Neuronal stem cell (in vitro differentiated cells): ENCODE data around the gene TRAPPC3. TPM values are rescaled to one million over a fixed set of nuclear protein-coding genes. Genes with fewer than 3 reads are reported as not detected.
A peak's percentile ranks its signal among the peaks of the same experiment; 100 is the strongest.
"Not testable (repeated sequence)": the region's sequence is repeated elsewhere in the genome, so short reads cannot be mapped to it uniquely, and the experiment has no call there.

Source experiments
- DNase-seq: peaks from one replicate; pipeline ENCODE4 v3.0.0-alpha.2; 2013; ENCODE audit warnings: low spot score
- H2AFZ ChIP-seq: one replicate; pipeline ENCODE4 v1.6.1; 2013; ENCODE audit warnings: mild to moderate bottlenecking, low read length, inconsistent platforms
- H2AK5ac ChIP-seq: 2 replicates; pipeline ENCODE4 v1.6.1; 2013; ENCODE audit warnings: low read depth, mild to moderate bottlenecking, inconsistent platforms, low read length, moderate library complexity, mixed read lengths
- H2BK120ac ChIP-seq: 2 replicates; pipeline ENCODE4 v1.6.1; 2013; ENCODE audit warnings: low read depth, mild to moderate bottlenecking, inconsistent platforms, low read length, moderate library complexity, mixed read lengths
- H2BK12ac ChIP-seq: one replicate; pipeline ENCODE4 v1.6.1; 2013; ENCODE audit warnings: low read length, inconsistent platforms
- H2BK15ac ChIP-seq: 2 replicates; pipeline ENCODE4 v1.6.1; 2013; ENCODE audit warnings: mild to moderate bottlenecking, low read length, inconsistent platforms, mixed read lengths
- H2BK5ac ChIP-seq: one replicate; pipeline ENCODE4 v1.6.1; 2013; ENCODE audit warnings: inconsistent platforms, mild to moderate bottlenecking, low read length, moderate library complexity
- H3K14ac ChIP-seq: one replicate; pipeline ENCODE4 v1.6.1; 2013; ENCODE audit warnings: low read length, inconsistent platforms
- H3K18ac ChIP-seq: 2 replicates; pipeline ENCODE4 v1.6.1; 2013; ENCODE audit warnings: low read length, inconsistent platforms
- H3K23ac ChIP-seq: 2 replicates; pipeline ENCODE4 v1.6.1; 2013; ENCODE audit warnings: low read depth, mild to moderate bottlenecking, mixed read lengths, low read length, inconsistent platforms; ENCODE audit not compliant: poor library complexity
- H3K27ac ChIP-seq: replicated peaks from 3 replicates; pipeline ENCODE4 v1.5.1; 2013; ENCODE audit warnings: low read length, inconsistent platforms
- H3K27me3 ChIP-seq, 3 experiments: 2 replicates each; pipeline ENCODE4 v1.6.1; 2013; ENCODE audit warnings: low read length in 3 of 3, mild to moderate bottlenecking in 2 of 3, inconsistent platforms in 1 of 3, low read depth in 1 of 3, mixed read lengths in 1 of 3, moderate library complexity in 1 of 3; ENCODE audit not compliant: control insufficient read depth in 3 of 3, insufficient read depth in 3 of 3
- H3K36me3 ChIP-seq, 2 donors: replicated peaks in 1 of 2; 2 replicates each; pipeline ENCODE4 v1.6.1; 2013; ENCODE audit warnings: low read length in 2 of 2; ENCODE audit not compliant: control insufficient read depth in 2 of 2, insufficient read depth in 2 of 2
- H3K4ac ChIP-seq: 2 replicates; pipeline ENCODE4 v1.6.1; 2013; ENCODE audit warnings: inconsistent platforms, mild to moderate bottlenecking, low read length, moderate library complexity
- H3K4me1 ChIP-seq, 2 donors: 1 replicate in 1 of 2; 2 replicates in 1 of 2; pipeline ENCODE4 v1.6.1; 2013; ENCODE audit warnings: low read length in 2 of 2, low read depth in 1 of 2; ENCODE audit not compliant: control insufficient read depth in 2 of 2, insufficient read depth in 1 of 2
- H3K4me2 ChIP-seq: one replicate; pipeline ENCODE4 v1.6.1; 2013; ENCODE audit warnings: mild to moderate bottlenecking, low read length, inconsistent platforms; ENCODE audit not compliant: insufficient read depth, poor library complexity, severe bottlenecking
- H3K4me3 ChIP-seq, 2 donors: 2 replicates each; pipeline ENCODE4 v1.5.1; 2013; ENCODE audit warnings: low read length in 2 of 2, mild to moderate bottlenecking in 2 of 2, inconsistent platforms in 1 of 2, moderate library complexity in 1 of 2
- H3K79me1 ChIP-seq: one replicate; pipeline ENCODE4 v1.6.1; 2013; ENCODE audit warnings: low read depth, mild to moderate bottlenecking, inconsistent platforms, low read length, moderate library complexity
- H3K9ac ChIP-seq: one replicate; pipeline ENCODE4 v1.6.1; 2013; ENCODE audit warnings: mild to moderate bottlenecking, low read depth, low read length, inconsistent platforms; ENCODE audit not compliant: poor library complexity
- H3K9me3 ChIP-seq, 2 donors: replicated peaks in 1 of 2; 2 replicates each; pipeline versions ENCODE3 to v1.6.1; 2013; ENCODE audit warnings: low read length in 2 of 2, mild to moderate bottlenecking in 2 of 2, inconsistent platforms in 1 of 2, low read depth in 1 of 2, mixed read lengths in 1 of 2, moderate library complexity in 1 of 2; ENCODE audit not compliant: control insufficient read depth in 2 of 2, insufficient read depth in 1 of 2
- H4K8ac ChIP-seq: one replicate; pipeline ENCODE4 v1.6.1; 2013; ENCODE audit warnings: low read depth, mild to moderate bottlenecking, inconsistent platforms, low read length, moderate library complexity
- H4K91ac ChIP-seq: one replicate; pipeline ENCODE4 v1.6.1; 2013; ENCODE audit warnings: low read length, low read depth, mild to moderate bottlenecking, inconsistent platforms; ENCODE audit not compliant: poor library complexity
- WGBS, 2 donors: extraction: QIAGEN DNeasy Blood & Tissue Kit; methylation state at CpG; one replicate each; pipeline ENCODE4 v1.1.7; 2013; ENCODE audit warnings: missing lambda C conversion rate in 2 of 2, mixed read lengths in 1 of 2; ENCODE audit not compliant: insufficient read length in 2 of 2, insufficient replicate concordance in 1 of 2; ENCODE audit errors: extremely low coverage in 2 of 2; 5-methylcytosine and 5-hydroxymethylcytosine counted together
- polyA plus RNA-seq, 2 experiments: library from polyadenylated mRNA; stranded (reverse); fragments of 200-250 nt; gene quantifications; one replicate each; pipeline ENCODE4 v1.2.3, GENCODE V29; 2013

TRAPPC3 gene
- polyA plus RNA-seq (2013, experiment 1 of 2) = 49.3 TPM
- polyA plus RNA-seq (2013, experiment 2 of 2) = 51.1 TPM

DNA sequence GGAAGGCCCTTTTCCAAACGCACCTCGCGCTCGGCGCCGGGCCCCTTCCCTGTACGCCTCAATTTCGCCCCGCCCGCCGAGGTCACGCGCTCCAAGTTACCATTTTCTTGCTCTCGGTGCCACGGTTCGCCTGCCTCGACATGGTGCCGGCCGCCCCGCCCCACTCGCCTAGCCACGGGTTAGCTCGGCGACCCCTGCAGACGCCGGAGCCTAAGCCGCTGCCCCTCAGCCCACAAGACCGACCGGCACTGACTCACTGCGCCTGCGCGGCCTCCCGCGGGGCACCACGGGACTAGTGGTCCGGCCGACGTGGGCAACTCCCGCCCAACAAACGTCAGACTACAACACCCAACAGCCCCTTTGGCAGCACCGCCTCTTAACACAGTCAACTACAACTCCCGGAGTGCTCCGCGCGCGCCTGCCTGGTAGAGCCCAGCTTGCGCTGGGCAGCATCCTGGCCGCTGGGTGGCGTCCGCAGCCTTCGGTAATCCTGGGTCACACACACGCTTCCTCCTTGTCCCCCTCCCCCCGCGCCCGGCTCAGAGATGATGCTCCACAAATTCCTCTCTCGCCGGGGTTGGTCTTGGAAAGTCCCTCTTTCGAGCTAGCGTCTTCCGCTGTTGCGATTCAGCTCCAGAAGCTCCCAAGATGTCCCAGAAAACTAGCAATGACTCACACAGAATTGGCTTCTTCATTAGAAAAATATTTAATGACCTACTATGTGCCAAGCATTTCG, at the start of gene TRAPPC3:
TSS of gene TRAPPC3 (minus strand) at position 250 of the 736 bp plus-strand sequence. CDS start at position 142, 108 bp downstream.
- DNase-seq = peak; percentile 100
- H3K14ac ChIP-seq = no peak within 1 kb of the TSS
- peak within 1 kb of the TSS; percentile 85 for H2AFZ ChIP-seq
- H3K4ac ChIP-seq = no peak within 1 kb of the TSS
- H3K4me2 ChIP-seq = peak within 1 kb of the TSS; percentile 60
- peaks cover 26 to 28% of the 10 kb centered on the region in 2 donors for H3K4me1 ChIP-seq
- H3K23ac ChIP-seq = peak within 1 kb of the TSS; percentile 83
- WGBS, 2 donors = no CpG with 5 or more reads among the region's 62 CpGs
- peak within 1 kb of the TSS; percentile 1 for H2BK15ac ChIP-seq
- peak within 1 kb of the TSS; percentile 83 for H3K9ac ChIP-seq
- H3K27me3 ChIP-seq = no peaks in the 10 kb centered on the region
- H4K91ac ChIP-seq = no peak within 1 kb of the TSS
- H2BK5ac ChIP-seq = no peak within 1 kb of the TSS
- H3K36me3 ChIP-seq = peaks cover 0 to 6% of the 10 kb centered on the region in 2 donors
- H2AK5ac ChIP-seq = no peak within 1 kb of the TSS
- peak within 1 kb of the TSS; percentile 79 for H3K27ac ChIP-seq
- H2BK12ac ChIP-seq = peak within 1 kb of the TSS; percentile 26
- H3K4me3 ChIP-seq = peak within 1 kb of the TSS; percentile 79 to 81
- H3K9me3 ChIP-seq = peaks cover 2 to 8% of the 10 kb centered on the region in 2 donors
- no peak within 1 kb of the TSS for H2BK120ac ChIP-seq
- H4K8ac ChIP-seq = no peak within 1 kb of the TSS
- H3K79me1 ChIP-seq = no peaks in the 10 kb centered on the region
- peak within 1 kb of the TSS; percentile 92 for H3K18ac ChIP-seq

DNA sequence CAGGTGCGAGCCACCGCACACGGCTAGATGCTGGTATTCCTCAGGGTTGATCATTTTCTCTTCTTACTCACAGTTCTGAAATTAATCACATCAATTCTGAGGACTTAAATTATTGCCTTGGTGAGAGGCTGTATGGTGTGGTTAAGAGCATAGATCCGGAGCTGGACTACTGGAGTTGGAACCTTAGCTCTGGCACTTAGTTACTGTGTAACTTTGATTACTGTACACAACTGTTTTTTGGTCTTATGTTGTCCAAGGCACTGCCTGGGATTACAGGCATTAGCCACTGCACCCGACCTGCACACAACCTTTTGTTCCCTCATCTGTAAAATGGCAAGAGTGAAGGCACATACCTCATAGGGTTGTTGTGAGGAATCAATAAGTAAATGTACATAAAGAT, 49.4 kb upstream of the TRAPPC3 start:
- H2AK5ac ChIP-seq = no peak overlapping the region
- H3K9ac ChIP-seq = no peak overlapping the region
- no peak overlapping the region for H3K4ac ChIP-seq
- no peak overlapping the region for H4K91ac ChIP-seq
- H3K27ac ChIP-seq = no peak overlapping the region
- H3K18ac ChIP-seq = no peak overlapping the region
- no peak overlapping the region for H2BK5ac ChIP-seq
- WGBS, 2 donors = no CpG with 5 or more reads among the region's 5 CpGs
- H3K4me2 ChIP-seq = no peak overlapping the region
- H3K36me3 ChIP-seq = no peaks in the 10 kb centered on the region
- H3K4me1 ChIP-seq = peaks cover 3 to 5% of the 10 kb centered on the region in 2 donors
- no peaks in the 10 kb centered on the region for H3K9me3 ChIP-seq
- no peak overlapping the region for H2AFZ ChIP-seq
- H3K14ac ChIP-seq = no peak overlapping the region
- no peaks in the 10 kb centered on the region for H3K79me1 ChIP-seq
- no peak overlapping the region for H2BK120ac ChIP-seq
- DNase-seq = no peak
- H4K8ac ChIP-seq = no peak overlapping the region
- no peak overlapping the region for H3K23ac ChIP-seq
- H3K4me3 ChIP-seq = no peak overlapping the region
- H2BK12ac ChIP-seq = no peak overlapping the region
- no peak overlapping the region for H2BK15ac ChIP-seq
- H3K27me3 ChIP-seq = no peaks in the 10 kb centered on the region

DNA sequence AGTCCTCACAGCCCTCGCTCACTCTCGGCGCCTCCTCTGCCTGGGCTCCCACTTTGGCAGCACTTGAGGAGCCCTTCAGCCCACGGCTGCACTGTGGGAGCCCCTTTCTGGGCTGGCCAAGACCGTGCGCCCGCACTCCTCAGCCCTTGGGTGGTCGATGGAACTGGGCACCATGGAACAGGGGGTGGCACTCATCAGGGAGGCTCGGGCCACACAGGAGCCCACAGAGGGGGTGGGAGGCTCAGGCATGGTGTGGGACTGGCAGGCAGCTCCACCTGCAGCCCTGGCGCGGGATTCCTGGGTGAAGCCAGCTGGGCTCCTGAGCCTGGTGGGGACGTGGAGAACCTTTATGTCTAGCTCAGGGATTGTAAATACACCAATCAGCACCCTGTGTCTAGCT, 47.5 kb upstream of the TRAPPC3 start:
- not testable (repeated sequence) for H2AK5ac ChIP-seq, H4K91ac ChIP-seq, H2BK5ac ChIP-seq, H2AFZ ChIP-seq, H3K4me1 ChIP-seq, H3K4me2 ChIP-seq, H3K14ac ChIP-seq, H2BK120ac ChIP-seq, H3K18ac ChIP-seq, H3K9ac ChIP-seq, H3K79me1 ChIP-seq, H3K4ac ChIP-seq, H3K23ac ChIP-seq, H3K9me3 ChIP-seq, H3K27ac ChIP-seq, H3K4me3 ChIP-seq, H2BK12ac ChIP-seq, DNase-seq, H2BK15ac ChIP-seq, H3K36me3 ChIP-seq, H3K27me3 ChIP-seq, H4K8ac ChIP-seq
- WGBS, 2 donors = no CpG with 5 or more reads among the region's 12 CpGs

DNA sequence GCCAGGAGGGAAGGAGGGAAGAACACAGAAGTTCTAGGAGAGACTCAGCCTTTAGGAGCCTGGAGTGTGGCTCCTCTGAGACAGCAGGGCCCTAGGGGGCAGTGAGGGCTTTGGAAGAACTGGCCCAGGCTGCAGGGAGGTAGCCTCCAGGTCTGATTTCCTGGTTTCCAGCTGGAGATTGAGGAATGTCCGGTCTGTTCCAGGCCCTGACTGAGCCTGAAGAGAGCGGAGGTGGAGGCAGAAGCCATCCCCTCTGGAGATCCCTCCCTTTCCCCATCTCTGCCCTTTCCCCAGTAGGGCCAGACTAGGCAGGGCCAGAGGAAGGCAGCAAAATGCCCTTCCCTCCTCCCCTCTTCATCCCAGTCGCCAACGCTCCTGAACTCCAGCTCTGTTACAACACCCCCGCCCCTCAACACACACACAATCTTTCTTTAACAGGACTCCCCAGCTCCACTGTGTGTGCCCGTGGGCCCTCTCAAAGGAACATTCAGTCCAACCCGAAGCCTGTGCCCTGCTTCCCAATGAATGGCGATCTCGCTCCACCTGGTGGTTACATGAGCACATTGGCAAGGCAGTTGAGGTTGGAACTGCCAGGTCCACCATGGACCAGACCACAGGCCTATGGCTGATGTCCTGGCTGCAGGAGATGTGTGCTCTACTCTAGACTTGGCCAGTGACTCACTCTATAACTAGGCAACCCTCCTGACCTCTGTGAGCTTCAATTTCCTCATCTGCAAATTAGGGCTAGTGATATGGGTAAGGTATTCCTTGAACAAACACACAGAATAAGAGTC, 38.7 kb upstream of the TRAPPC3 start:
- H3K4ac ChIP-seq = no peak overlapping the region
- peaks cover 3 to 6% of the 10 kb centered on the region in 2 donors for H3K4me1 ChIP-seq
- peak overlapping the region; percentile 36 for H2BK12ac ChIP-seq
- H3K4me2 ChIP-seq = peak overlapping the region; percentile 26
- no peak overlapping the region for H3K4me3 ChIP-seq
- H2AK5ac ChIP-seq = peak overlapping the region; percentile 51
- peak overlapping the region; percentile 35 for H2BK15ac ChIP-seq
- DNase-seq = peak; percentile 73
- no peak overlapping the region for H2BK5ac ChIP-seq
- H3K27me3 ChIP-seq = no peaks in the 10 kb centered on the region
- no CpG with 5 or more reads among the region's 9 CpGs for WGBS, 2 donors
- peak overlapping the region; percentile 87 for H3K18ac ChIP-seq
- H3K23ac ChIP-seq = peak overlapping the region; percentile 25
- H3K27ac ChIP-seq = peak overlapping the region; percentile 38
- H3K9me3 ChIP-seq = no peaks in the 10 kb centered on the region
- H3K36me3 ChIP-seq = peaks cover 1 to 6% of the 10 kb centered on the region in 2 donors
- H3K79me1 ChIP-seq = no peaks in the 10 kb centered on the region
- H3K9ac ChIP-seq = no peak overlapping the region
- no peak overlapping the region for H4K91ac ChIP-seq
- no peak overlapping the region for H4K8ac ChIP-seq
- H2BK120ac ChIP-seq = no peak overlapping the region
- H3K14ac ChIP-seq = peak overlapping the region; percentile 17
- H2AFZ ChIP-seq = peak overlapping the region; percentile 80
